GM19397 (cell line): ENCODE measurements around the gene MYO1A.
"Not testable (repeated sequence)": the region's sequence is repeated elsewhere in the genome, so short reads cannot be mapped to it uniquely, and the experiment has no call there.

ENCODE experiments used
- ATAC-seq: cut with Tn5 transposase; IDR thresholded peaks from one replicate; pipeline ENCODE4 v1.9.1; 2021; ENCODE audit warnings: mild to moderate bottlenecking, moderate library complexity; ENCODE audit not compliant: unreplicated experiment

Gene MYO1A

DNA sequence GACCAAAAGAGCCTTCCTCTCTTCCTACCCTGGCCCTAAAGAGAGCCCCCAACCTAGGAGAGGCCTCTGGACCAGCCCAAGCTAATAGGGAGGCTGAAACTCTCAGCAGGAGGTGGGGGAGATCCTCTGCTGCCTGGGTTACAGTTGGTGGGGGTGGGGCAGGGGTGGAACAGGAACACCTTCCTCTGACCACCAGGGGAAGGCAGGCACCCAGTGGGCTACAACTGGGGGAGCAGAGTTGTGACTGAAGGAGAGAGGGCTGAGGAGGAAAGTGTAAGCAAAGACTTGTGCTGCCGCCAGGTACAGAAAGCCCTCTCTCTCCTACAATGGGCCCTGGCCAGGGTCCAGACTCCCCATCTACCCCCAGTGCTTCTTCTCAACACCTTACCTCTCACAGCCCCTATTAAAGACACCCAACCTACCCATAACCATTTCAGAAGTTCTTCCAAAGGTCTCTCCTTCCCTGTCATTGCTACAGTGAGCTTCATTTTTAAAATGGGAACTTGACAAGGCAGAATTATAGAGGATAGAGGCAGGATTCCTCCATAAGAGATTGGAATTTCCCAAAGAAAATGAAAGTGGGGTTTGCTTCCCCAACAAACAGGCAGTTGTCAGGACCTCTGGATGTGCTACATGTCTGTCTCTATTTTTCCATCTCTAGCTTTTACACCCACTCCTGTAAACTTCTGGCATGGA lies 1.4 kb downstream of the MYO1A start:
- no peak for ATAC-seq

DNA sequence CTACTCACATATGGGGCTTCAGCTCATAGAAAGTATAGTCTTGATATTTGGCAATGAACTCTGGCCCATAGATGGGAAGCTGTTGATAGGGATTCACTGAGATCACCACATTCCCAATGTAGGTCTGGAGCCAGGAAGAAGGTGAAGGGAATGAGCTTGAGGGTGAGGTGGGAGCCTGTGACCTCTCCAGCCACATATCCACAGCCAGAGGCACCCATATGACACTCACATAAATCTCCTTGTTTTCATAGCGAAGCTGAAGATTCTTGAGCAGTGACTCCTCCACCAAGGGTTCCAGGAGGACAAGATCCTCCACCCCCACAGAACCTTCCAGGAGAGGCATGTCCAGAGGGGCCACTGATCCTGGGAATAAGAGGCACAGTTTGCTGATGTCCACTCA lies 1.9 kb downstream of the MYO1A start:
- no peak for ATAC-seq

DNA sequence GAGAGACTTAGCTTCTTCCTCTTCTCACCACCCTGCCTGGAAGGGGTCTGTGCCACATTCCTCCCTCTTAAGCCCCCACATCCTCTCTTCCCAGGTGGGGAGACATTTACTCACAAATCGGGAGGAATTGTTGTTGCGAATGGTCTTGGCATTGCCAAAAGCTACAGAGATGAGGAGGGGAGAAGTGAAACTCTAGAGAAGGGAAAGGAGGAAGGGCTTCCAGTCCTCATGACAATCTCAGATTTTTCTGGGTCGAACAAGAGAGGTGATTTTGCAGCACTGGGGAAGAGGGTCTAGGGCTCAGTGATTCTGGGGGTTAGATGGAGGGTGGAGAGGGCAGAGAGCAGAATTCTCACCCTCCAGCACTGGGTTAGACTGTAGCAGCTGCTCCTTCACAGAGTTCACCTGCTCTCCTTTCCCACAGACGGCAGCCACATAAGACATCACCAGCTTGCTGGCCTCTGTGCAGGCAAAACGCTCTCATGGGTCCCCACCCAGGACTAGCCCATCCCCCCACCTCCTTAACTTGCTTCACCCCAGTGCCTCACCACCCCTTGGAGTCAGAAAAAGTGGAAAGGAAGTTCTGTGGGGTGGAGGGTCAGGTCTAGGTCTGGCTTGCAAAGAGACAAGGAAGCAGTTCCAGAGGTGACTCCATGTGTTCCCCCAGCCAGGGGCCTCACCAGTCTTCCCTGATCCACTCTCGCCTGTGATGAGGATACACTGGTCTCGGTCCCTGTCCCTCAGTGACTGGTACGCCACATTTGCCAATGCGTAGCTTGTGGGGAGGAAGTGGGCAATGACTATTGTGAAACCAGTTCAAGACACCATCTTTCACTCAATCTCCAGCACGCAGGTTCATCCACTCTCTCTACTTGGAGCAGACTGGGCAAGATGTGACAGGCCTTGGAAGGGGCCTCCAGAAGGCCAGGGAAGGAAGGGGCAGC lies 2.7 kb downstream of the MYO1A start:
- ATAC-seq = no peak

DNA sequence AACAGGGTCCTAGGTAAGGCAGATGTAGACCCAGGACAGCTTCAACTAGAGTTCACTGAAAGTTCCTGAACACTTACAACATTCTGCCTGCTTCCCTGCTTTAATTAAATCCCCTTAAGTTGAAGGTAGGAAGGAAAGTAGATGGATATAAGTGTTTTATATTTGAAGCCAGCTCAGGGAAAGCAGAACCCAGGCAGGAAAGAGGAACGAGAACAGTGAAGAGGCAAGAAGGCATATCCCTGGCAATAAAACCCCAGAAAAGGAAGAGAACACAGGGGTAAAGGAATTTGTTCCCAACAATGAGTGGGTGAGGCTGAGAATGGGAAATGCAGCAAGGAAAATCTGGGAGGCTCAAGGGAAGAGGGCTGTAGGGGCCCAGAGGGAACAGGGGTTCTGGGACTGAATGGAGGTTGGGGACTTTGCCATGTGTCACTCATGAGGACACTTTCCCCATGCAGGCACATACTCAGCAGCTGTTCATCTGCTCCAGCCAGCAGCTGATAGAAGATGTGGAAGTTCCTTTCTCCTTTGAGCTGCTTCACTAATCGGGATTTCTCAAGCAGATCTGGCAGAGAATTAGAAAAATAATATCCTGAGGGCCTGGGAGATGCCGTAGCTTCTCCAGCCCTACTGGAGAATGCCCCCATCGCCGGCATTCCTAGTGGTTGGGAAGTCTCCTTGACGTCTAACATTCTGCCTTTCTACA lies 3.7 kb downstream of the MYO1A start:
- no peak for ATAC-seq

DNA sequence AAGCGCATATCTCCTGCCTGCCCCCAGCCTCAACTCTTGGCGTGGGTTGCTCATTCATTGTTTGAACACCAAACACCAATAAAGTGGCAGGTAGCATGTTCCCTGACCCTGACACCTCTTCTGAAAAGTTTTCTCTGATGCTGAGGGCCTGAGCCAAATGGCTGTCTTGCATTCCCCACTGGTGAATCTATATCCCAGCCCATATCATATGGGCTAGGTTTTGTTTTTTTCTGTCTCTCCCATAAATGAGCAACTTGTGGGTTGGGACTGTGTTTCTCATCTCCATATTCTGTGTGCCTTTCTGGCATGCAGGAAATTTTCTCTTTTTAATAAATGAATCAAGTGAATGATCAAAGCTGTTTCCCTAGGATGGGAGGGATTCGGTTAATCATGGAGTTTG lies 5.0 kb downstream of the MYO1A start:
- no peak for ATAC-seq

DNA sequence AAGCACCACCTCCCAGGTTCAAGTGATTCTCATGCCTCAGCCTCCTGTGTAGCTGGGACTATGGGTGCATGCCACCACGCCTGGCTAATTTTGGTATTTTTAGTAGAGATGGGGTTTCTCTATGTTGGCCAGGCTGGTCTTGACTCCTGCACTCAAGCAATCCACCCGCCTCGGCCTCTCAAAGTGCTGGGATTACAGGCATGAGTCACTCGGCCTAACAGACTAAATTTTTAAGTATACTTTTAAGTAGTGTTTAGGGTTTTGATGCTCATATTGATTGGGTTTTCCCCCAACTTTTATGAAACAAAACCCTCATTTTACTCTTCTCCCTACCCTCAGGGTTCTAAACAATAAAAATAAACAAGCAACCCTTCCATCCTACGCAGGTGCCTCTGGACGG lies 5.5 kb downstream of the MYO1A start:
- ATAC-seq = no peak

DNA sequence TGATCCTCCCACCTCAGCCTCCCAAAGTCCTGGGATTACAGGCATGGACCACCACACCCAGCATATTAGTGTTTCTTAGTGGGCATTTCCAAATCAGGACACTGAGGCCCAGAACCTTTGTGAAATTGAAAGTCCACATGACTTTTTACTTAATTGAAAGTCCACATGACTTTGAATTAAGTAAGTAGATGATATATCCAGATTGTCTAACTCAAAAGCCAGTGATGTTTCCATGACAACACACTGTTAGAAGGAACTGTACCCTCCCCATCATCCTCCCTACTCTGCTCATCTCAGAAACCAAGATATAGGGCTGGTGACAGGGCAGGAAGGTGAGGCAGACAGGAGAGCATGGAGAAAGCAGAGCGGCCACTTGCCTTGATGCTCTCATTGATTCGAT lies 7.2 kb downstream of the MYO1A start:
- no peak for ATAC-seq

DNA sequence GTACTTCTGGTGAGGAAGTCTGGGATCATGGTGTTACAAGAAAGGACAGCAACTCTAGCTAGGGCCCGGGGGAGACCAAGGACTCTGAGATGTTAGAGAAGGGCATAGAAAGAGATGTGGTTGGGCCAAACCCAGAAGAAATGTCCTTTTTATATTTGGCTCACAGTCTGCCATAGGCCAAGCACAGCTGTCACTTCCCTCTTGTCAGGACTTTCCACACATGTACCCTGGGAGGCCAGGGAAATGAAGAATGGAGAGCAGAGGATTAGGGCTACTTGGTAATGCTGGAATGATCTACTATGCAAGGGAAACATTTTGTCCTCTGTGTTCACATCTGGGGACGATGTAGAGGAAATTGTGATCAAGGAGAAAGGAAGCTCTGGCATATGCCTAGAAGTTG lies 9.2 kb downstream of the MYO1A start:
- no peak for ATAC-seq

DNA sequence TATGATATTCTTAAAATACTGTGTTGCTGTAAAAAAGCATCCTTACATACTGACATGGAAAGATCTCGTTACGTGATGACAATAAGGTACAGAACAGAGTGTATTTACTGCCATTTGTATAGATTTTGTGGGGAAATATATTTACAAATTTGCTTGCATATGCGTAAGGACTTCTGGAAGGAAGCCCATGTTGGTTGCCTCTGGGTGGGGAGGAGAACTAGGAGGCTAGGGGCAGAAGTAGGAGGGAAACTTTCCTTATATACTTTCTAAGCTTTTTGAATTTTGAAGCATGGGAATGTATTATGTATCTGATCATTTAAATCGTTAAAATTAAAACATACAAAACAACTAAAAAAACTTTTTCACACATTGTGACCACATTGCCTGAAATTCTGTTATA lies 9.7 kb downstream of the MYO1A start:
- ATAC-seq = no peak

DNA sequence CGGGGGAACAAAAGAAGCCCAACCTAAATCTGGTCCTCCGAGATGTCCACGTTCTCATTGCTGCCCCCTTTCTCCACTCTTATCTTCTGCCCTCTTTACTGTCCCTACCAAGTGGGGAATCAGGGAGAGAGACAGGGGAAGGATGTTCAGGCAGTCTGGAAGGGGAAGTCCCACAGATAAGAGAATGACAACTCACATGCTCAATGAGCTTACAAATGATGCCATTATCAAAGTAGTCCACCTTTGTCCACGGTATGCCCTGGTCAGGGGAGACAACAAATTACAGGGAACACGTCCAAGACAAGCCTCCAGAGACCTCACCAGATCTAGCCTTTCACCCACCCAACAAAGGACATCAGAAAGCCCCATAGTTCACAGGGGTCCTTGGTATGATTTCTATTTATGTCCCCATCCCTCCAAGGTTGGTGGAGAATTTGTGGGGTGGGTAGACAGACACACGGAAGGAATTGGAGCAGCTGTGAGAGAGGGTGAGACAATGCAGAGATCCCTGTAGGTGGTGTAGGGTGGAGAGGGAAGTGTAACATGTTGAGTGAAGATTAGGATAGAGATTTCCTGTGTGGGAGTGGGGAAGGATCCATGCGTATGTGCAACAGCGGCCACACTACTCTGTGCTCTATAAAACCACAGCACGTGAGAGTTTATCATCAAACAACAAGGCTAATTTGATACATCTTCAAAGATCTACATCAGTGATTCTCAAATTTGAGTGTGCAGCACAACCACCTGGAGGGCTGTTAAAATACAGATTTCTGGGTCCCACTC lies 10.7 kb downstream of the MYO1A start:
- ATAC-seq = no peak

DNA sequence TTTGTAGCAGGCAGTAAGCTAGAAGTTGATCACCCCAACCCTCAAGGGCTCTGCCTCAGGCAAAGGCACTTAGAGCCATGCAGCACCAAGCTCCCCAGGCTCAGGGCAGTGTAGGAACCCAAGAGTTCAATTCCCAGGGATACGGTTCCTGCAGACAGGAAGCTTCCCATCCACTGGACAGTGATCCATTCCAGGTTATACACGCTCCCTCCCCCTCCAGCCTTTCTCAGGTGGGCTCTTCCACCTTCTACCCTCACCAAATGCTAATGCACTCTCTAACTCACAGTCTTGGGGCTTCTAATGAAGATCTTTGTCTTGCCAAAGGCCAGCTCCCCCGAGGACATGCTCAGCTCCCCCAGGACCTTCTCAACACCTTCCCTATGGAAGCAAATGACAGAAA lies 12.7 kb downstream of the MYO1A start:
- no peak for ATAC-seq

DNA sequence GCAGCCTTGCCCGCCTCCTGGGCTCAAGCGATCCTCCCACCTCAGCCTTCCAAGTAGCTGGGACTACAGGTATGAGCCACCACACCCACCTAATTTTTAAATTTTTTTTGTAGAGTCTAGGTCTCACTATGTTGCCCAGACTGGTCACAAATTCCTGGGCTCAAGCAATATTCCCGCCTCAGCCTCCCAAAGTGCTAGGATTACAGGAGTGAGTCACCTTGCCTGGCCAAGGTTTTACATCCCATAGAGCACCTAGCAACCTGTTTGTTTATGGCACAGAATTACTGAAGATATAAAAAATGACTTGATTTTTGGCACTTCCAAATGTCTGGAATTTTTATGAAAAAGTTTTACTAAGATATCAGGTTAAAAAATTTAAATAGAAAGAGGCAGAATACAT lies 16.5 kb downstream of the MYO1A start:
- no peak for ATAC-seq

DNA sequence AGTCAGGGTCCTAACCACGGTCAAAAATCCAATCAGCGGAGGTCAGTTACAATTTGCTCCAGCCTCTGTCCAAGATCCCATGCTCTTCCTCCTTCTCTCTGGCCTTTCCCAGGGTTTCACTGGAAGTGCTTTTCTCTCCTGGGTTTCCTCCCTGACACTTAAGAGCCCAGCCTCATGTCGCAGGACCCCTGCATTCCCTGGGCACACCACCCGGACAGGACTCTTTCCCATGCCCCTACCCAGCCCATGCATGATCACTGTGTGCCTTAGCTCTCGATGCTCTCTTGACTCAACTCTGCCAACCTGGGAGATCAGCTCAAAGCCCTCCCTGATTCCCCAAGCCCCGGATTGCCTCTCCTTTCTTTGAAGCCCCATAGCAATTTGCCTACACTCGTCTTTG lies 18.1 kb downstream of the MYO1A start:
- no peak for ATAC-seq

DNA sequence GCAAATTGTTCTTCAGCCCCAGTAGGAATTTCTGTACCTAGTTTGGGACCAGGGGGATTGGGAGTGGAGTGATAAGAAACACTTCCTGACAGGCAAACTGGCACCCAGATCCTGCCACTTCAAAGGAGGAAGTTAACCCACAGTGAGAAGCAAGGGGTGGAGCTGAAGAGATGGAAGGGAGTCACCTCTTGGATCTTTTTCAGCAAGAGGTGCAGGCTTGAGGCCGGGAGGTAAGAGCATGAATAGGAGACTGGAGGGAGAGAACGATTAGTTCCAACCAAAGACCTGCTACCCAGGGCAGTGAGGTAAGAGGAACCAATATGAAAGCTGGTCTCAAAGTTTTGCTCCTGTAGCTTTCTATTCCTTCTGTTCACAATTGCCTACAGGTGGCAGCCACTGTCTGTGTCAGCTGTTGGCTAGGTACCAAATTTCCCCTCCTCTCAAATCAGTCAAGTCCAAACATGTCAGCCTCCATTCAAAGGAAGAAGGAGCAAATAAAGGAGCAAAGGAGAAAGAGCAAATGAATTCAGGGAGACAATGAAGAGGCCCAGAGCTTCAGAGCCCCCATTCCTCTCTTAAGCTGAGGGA lies 18.7 kb downstream of the MYO1A start:
- ATAC-seq = no peak

DNA sequence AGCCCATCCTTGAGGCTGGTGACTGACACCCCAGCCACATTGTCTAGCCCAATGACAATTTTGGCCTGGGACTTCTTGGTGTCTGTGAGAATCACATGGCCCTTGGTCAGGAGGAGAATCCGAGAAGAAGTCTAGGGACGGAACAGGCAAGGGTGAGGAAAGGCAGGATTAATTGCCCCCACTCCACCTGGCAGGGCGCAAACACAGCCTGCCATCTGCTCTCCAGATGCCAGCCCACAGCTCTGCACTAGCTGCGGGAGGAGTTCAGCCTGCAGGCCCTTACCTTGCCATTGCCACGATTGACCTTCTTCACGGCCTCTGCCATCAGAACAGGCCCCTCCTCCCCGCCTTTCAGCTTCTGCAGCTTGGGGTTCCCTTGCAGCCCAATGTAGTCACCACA lies 20.5 kb downstream of the MYO1A start:
- ATAC-seq = no peak

DNA sequence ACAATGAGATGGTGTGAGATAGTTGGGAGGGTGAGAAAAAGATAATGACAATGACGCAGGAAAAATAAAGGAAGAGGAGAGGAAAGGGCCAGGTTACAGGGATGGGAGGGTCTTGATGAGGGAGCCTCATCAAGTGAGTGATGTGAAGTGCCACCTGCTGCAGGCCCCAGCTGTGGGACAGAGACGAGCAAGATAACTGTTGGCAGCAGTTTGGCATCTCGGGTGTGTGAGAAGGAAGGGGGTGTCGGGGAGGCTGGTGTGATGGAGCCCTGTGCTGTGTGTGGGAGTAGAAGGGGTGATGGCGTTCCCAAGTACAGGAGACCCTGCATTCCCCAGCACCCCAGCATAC lies 22.1 kb downstream of the MYO1A start:
- ATAC-seq = no peak

DNA sequence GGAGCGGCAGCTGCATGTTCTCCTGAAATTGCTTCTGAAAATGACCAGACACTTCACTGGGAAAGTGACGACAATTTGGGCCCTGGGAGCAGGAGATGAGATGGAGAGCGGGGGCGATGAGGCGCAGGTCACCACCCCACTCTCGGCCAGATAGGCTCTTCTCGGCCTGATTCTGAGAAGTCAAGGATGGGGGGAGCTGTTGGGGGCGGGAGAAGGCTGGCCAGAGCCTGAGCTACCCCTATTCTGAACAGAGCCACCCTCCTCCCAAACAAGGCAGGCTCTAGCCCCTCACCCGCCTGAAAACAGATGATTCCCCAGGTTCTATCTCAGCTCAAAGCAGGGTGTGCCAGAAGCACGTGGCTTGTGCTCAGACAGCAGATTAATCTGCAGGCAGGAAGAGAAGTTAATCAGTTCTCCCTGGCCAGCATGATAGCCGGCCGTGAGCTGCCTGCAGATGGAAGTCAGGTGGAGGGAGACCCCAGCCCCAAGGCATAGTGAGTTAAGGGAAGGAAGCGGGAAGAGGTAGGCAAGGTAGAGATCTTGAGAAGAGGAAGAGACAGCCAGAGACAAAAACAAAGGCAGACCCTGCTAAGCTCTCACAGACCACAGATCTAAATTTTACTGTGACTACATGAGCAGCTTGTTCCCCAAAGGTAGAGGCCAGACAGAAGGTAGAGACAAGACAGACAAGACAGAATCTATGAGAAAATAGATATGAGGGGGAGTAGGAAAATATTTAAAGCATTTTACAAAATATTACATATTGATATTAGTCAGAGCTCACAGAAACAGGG lies 22.7 kb downstream of the MYO1A start:
- ATAC-seq = no peak

DNA sequence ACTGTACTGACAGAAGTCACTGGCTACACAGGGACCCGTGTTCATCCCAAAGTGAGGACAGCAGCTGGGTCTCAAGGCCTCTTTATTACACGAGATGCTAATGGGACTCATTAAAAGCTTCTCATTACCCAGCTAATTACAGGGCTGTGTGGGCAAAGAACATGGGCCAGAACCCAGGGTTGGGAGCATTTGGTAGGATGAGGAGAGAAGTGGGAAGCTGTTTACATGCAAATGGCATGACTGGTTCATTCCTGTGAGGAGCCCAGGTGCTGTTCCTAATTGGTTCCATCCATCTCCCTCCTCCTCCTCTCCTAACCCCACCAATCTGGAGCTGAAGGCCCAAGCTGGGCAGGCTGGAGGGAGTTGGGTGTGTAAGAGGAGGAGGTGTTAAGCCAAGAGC lies 24.7 kb downstream of the MYO1A start:
- ATAC-seq = no peak

DNA sequence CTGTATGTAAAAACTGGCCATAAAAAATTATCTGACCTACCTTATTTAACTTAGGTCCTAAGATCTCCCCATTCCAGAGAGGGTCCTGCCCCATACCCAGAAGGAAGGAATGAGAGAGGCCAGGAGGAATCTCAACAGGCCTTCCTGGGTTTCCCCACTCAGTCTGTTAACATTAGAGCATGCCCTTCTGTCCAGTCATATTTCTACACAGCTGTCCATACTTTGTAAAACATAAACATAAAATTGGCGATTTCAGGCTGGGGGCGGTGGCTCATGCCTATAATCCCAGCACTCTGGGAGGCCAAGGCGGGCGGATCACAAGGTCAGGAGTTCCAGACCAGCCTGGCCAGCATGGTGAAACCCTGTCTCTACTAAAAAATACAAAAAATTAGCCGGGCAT lies 27.6 kb downstream of the MYO1A start:
- ATAC-seq = not testable (repeated sequence)
